ENCODE measurements around the gene CPNE8.

DNA sequence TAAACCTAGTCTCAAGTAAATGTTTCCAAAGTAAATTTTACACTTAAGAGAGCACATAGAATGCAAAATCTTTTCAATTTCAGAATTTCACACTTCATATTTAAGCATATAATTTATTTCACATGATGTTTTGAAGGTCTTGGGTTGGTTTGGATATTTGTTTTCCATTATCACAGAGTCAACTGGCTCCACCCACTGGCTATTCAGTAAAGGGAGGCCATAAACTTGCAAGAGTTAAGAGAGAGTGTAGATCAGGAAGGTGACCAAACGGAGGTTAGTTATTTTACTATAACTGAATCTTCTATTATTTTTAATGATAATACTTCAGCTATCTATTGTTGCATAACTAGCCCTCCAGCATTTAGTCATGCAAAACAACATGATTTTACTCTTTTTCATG, 6.2 kb upstream of the CPNE8 start:
- no peak for TF ChIP-seq TEAD4 (IDR thresholded peaks at IDR 0.05)
- no peak for TF ChIP-seq ZBTB7A (IDR thresholded peaks at IDR 0.05; ENCODE audit: low read depth)
- TF ChIP-seq TAF1 (IDR thresholded peaks at IDR 0.05; ENCODE audit: low read depth) = no peak
- no peak for TF ChIP-seq CEBPB (IDR thresholded peaks at IDR 0.05)

Data from Ishikawa (cell line).